GM18861 (cell line): ENCODE measurements around the gene SHC2.
"Not testable (repeated sequence)": the region's sequence is repeated elsewhere in the genome, so short reads cannot be mapped to it uniquely, and the experiment has no call there.

Source experiments
- ATAC-seq: cut with Tn5 transposase; IDR thresholded peaks from one replicate; pipeline ENCODE4 v1.9.1; 2021; ENCODE audit not compliant: unreplicated experiment

SHC2 gene

GRCh38 chr19:391207-391557, 69.7 kb downstream of the SHC2 start:
- no peak for ATAC-seq

GRCh38 chr19:390386-391206, 70.2 kb downstream of the SHC2 start:
- ATAC-seq = no peak

- ATAC-seq = no peak
Observed at GRCh38 chr19:389935-390289, 70.9 kb downstream of the SHC2 start.

- ATAC-seq = no peak
Observed at GRCh38 chr19:389255-389934, 71.4 kb downstream of the SHC2 start.

- no peak for ATAC-seq
Observed at GRCh38 chr19:388691-389090, 72.1 kb downstream of the SHC2 start.

- ATAC-seq = no peak
Observed at GRCh38 chr19:387777-388176, 73.1 kb downstream of the SHC2 start.

GRCh38 chr19:386632-387301, 74.1 kb downstream of the SHC2 start:
- ATAC-seq = not testable (repeated sequence)

DNA sequence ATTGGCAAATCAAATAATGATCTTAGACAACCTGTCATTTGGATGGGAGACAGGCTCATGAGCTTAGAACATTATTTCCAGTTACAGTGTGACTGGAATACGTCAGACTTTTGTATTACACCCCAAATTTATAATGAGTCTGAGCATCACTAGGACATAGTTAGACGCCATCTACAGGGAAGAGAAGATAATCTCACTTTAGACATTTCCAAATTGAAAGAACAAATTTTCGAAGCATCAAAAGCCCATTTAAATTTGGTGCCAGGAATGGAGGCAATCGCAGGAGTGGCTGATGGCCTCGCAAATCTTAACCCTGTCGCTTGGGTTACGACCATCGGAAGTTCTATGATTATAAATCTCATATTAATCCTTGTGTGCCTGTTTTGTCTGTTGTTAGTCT, 74.6 kb downstream of the SHC2 start:
- ATAC-seq = not testable (repeated sequence)

DNA sequence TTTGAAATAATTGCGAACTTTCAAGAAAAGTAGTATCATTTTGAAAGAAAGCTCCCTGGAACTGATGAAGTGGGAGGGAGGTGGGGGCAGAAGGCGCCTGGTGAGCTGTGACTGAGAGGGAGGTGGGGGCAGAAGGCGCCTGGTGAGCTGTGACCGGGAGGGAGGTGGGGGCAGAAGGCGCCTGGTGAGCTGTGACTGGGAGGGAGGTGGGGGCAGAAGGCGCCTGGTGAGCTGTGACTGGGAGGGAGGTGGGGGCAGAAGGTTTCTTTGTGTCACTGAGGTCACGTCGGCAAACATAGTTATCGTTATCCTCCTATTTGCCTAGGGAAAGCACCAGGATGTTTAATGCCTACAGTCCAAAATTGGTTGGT, 76.0 kb downstream of the SHC2 start:
- no peak for ATAC-seq

- ATAC-seq = no peak
Observed at GRCh38 chr19:383922-384798, 76.7 kb downstream of the SHC2 start.

DNA sequence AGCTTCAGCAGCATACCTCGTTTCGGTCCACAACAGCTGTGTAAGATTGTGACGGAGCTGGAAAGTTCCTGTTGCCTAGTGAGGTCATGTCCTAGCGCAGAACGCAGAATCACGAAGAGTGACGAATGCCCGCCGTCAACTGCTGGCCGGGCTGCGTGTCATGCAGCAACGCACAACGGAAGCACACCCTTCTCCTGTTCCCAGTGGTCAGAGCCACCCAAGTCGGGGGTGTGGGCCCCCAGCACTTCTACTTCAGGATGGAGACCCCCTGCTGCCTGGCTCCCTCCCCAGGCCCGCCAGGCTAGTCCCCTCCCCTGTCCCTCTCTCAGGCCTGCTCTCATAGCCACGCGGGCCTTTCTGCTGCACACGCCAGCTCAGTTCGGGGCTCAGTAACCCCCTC, 77.8 kb downstream of the SHC2 start:
- no peak for ATAC-seq

DNA sequence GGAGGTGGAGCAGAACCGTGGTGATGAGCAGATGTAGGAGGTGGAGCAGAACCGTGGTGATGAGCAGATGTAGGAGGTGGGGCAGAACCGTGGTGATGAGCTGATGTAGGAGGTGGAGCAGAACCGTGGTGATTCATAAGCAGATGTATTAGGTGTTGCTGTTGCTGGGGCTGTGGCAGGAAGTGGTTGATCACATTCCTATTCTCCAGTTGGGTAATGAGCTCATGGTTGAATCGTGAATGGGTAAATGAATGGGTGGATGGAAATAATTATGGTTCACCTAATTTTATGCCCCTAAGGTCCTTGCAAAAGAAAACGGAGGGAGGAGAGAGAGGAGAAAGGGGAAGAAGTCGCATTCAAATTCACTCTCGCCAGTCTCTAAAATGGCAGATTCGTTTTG, 78.3 kb downstream of the SHC2 start:
- peak; percentile 45 for ATAC-seq

- not testable (repeated sequence) for ATAC-seq
Observed at GRCh38 chr19:381901-382300, 78.9 kb downstream of the SHC2 start.

GRCh38 chr19:380618-381219, 80.1 kb downstream of the SHC2 start:
- ATAC-seq = not testable (repeated sequence)

DNA sequence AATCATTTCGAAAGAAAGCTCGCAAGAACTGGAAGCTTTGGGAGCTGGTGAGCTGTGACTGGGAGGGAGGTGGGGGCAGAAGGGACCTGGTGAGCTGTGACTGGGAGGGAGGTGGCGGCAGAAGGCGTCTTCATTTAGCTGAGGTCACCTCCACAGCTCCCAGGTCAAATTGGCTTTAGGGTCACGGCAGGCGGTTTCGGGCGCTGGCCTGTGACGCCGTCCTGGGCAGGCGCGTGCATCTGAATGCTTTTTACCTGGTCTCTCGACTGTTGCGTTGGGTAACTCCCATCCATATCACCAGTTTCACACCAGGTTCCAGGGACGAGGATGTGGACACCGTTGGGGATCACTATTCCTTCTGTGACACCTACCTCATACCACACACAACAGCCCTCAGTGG, 81.0 kb downstream of the SHC2 start:
- ATAC-seq = no peak

DNA sequence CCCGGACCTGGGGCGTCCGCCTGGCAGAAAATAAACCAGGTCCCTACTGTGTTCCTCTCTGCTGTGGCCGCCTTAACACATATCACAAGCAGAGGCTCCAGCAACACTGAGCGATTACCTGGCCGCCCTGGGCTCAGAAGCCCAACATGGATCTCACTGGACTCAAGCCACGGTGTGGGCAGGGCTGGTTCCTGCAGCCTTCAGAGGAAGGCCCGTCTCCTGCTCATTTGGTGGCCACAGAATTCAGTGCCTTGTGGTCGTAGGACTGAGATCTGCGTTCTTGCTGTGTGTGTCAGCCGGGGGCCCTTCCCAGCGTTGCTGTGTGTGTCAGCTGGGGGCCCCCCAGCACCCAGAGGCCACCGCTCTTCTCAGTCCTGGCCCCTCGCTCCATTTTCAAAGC, 82.1 kb downstream of the SHC2 start:
- no peak for ATAC-seq

GRCh38 chr19:377801-378581, 82.8 kb downstream of the SHC2 start:
- ATAC-seq = no peak

GRCh38 chr19:376111-376470, 84.7 kb downstream of the SHC2 start:
- ATAC-seq = no peak

DNA sequence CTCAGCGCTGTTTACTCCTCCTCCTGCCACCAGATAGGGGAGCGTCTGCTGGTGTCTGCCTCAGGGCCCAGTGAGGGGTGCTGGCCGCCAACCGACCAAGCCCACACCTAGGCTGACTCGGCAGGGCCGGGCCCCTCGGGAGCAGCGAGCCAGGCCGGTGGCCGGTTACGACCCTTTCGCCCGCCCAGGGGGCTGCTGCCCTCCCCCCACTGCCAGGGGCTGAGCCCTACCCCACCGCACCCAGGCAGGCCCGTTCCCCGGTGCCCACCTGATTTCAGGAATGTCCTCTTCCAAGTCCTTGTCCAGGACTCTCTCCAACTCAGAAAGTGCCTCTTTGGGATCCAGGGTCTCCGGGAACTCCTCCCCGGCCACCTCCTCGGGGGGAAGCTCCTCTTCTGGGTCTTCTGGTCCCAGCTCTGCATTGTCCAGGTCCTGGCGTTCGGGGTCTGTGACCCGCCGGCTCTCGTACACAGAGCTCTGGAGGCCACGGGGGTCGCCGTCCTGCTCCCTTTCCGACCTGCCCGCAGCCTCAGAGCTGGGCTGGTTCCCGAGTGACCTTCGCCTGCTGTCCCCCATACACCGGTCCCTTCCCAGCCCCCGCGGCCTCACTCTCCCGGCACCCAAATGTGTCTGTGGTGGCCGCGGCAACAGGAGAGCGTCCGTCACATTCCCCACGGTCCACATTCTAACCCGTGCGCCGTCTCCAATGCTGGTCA, 85.3 kb downstream of the SHC2 start:
- ATAC-seq = no peak

DNA sequence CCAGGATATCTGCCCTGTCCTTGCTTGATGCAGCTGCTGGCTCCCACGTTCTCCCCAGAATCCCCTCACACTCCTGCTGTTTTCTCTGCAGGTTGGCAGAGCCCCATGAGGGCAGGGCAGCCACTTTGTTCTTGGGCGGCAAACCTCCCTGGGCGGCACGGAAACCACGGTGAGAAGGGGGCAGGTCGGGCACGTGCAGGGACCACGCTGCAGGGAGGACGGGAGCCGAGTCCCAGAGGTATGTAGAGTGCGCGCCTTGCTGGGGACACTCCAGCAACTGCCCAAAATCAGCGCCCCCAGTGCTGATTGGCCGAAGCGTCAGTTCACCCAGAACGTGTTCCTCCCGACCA, 86.0 kb downstream of the SHC2 start:
- no peak for ATAC-seq
